NCI-H1105 (cell line): ENCODE data around the gene MAN1A1.
"Not testable (repeated sequence)": the region's sequence is repeated elsewhere in the genome, so short reads cannot be mapped to it uniquely, and the experiment has no call there.

ENCODE experiments used
- DNase-seq: peaks from one replicate; lab custom pipeline; 2025; lab: John Stamatoyannopoulos, UW

The MAN1A1 gene

DNA sequence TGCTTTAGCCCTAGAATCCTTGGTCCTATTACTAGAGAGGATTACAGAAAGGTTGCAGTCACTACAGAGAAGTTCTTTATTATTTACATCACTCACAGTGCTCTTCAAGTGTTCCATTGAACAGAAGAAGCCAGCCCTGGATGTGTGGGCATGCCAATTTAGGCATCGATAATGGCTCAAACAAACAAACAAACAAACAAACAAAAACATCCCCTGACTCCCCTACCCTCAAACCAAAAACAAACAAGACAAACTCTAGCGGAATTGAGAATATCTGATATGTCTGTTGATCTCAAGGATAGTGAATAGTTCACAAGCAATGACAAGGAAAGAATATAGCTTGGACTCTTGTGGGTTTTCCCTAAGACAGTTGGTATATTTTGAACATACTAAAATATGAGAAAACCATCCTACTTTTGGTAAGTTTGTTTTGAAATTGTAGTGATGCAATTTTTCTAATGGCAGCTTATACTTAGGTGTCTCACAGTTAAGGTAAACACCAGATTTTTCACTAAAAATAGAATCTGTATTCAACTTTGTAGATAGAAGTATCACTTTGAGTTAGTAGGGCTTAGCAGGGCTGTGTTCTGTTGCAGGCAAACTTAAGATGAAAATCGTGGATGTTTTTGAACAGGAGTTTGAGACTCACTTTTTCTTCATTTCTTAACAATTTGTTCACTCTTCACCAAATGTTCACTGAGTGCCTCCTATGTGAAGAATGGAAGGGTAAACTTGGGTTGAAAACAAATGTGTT lies 178.3 kb downstream of the MAN1A1 start:
- DNase-seq = no peak

DNA sequence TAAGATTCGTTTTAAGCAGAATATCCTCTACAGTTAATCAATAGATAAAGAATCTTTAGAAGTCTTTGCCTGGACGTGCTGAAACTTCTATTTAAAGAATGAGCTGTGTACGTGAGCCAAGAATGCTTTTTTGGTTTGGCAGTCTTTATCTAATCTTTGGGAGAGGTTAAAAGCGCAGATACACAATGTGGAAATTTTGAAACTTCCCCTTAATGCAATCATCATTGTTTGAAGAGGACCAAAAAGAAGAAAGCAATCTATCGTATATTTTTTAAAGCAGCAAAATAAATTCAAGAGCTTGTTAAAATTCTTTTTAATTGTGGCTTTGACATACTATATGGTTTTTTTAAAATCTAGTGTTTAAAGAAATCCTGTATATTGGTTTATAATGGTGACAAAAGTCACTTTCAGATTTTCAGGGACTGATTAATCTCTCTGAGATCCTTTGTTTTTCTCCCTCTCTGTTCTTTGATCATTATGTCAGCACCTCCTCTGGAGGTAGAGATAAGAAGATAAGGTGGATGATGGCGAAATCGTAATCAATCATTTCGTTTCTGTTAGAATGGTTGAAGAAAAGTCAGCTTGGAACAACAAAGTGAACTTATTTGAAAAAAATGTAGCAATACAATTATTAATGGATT lies 179.0 kb downstream of the MAN1A1 start:
- no peak for DNase-seq

DNA sequence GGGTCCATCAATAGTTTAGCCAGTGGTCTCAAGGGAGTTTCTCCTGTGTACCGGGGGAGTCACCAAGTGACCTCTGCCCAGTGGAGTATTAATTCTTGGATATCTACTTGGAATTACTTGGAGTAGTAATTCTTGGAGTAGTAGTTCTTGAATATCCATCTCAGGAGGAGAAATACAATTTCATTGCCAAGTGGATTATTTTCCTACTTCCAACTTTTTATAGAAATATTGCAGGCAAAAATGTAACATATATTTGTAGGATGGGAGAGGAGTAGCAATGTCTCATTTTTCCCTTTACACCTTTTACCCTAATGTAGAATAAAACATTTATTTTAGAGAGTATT lies 179.5 kb downstream of the MAN1A1 start:
- DNase-seq = no peak

DNA sequence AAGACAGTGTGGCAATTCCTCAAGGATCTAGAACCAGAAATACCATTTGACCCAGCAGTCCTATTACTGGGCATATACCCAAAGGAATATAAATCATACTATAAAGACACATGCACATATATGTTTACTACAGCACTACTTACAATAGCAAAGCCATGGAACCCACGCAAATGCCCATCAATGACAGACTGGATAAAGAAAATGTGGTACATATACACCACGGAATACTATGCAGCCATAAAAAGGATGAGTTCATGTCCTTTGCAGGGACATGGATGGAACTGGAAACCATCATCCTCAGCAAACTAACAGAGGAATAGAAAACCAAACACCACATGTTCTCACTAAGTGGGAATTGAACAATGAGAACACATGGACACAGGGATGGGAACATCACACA lies 180.2 kb downstream of the MAN1A1 start:
- DNase-seq = not testable (repeated sequence)

DNA sequence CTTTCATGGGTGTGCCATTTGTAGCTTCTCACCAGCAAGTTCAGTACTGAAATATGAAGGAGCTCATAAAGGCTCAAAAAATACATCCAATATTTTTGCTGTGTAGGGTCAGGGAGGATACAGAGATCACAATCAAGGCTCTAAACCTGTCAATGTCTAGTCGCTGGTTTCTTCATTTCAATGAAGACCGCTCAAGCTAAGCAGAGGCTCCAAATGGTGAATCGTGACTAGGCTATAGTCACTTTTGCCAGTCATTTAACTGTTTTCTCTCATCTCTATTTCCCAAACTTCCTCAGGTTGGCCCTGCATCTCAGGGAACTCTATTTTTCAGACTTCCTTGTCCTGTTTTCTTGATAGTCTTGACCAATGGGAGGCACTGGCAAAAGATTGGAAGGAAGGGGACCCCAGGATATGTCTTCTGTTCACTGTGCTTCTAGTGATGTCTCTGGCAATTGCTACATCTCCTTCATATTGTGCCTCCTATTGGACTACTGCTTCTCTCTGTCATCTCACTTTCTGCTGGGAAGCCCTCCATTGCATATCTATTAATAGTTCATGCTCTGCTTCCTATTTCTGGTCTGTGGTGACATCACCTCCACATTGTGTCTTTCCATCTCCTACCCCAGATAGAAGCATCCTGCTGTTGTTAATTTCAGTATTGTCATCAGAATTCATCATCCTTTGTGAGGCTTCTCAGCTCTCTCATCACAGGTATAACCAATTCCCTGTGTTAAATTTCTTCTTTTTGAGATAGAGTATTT lies 183.4 kb downstream of the MAN1A1 start:
- no peak for DNase-seq

DNA sequence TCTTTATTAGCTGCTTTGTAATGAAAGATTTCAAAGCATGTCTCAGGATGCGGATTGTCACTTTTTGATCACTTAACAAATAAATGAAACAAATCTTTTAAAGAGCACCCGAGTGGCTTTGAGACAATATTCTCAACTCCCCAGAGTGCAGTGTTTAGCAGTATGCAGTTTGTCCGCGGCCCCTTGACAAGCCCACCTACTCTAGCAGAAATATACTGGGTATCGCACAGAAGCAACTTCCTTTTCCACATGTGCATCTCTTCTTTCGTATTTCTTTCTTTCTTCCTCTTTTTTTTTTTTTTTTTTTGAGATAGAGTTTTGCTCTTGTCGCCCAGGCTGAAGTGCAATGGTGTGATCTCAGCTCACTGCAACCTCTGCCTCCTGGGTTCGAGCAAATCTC lies 186.6 kb downstream of the MAN1A1 start:
- DNase-seq = no peak

DNA sequence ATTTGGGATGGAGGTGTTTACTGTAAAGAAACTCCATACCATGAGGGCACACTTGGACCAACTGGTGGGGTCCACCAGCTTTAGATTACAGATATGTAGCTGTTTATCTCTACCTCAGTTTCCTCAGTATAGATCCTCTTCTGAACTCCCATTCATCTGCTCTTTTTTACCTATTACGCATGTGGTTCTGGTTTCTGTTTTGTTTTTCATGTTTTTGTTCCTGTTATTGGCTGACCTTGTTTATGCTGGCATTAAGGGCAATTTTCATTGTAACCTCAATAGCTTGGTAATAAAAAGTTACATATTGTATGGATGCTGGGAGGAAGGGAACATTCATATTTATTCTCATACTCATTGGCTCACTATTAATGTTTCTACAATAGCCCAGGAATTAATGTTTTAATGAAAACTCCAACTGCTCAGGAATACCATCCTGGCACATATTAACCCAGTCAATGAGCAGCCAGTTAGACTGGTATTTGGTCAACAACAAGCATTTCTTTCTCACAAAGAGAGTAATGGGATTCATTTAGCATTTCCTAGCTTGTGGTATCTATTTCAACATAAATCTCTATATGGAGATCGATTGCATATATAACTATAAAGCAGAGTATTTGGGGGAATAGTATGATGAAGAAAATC lies 187.3 kb downstream of the MAN1A1 start:
- DNase-seq = no peak

DNA sequence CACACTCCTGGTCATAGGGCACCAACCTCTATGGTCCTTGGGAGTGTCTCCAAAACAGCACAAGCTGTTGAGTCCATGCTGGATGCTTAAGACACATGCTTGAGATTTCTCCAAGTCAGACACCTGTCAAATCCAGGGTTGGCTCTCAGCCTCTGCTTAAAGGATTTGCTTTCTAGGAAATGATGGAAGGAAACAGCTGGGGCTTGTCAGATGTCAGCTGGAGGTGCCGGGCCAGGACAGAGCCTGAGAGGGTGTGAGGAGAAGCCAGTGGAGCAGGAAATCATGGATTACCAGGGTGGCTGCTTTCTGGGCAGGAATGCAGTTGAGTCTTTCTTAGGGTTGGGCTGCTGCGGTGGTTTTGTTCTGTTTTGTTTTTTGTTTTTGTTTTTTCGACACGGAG lies 188.1 kb downstream of the MAN1A1 start:
- DNase-seq = no peak

DNA sequence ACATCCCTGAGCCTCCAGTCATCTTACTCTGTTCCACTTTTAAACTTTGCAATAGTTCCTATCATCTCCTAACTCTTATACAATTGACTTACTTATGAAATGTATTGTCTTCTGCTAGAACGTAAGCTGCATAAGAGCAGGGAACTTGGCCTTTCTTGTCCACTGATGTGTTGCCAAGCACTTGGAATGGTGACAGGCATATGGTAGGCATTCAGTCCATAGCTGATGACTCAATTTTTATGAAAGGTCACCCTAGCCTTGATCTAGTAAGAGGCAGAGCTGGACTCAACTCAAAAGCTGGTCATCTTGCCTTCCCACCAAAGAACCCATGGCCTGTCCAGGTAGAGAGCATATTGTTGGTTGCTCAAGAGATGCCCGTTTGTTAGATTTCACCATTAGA lies 188.7 kb downstream of the MAN1A1 start:
- no peak for DNase-seq

DNA sequence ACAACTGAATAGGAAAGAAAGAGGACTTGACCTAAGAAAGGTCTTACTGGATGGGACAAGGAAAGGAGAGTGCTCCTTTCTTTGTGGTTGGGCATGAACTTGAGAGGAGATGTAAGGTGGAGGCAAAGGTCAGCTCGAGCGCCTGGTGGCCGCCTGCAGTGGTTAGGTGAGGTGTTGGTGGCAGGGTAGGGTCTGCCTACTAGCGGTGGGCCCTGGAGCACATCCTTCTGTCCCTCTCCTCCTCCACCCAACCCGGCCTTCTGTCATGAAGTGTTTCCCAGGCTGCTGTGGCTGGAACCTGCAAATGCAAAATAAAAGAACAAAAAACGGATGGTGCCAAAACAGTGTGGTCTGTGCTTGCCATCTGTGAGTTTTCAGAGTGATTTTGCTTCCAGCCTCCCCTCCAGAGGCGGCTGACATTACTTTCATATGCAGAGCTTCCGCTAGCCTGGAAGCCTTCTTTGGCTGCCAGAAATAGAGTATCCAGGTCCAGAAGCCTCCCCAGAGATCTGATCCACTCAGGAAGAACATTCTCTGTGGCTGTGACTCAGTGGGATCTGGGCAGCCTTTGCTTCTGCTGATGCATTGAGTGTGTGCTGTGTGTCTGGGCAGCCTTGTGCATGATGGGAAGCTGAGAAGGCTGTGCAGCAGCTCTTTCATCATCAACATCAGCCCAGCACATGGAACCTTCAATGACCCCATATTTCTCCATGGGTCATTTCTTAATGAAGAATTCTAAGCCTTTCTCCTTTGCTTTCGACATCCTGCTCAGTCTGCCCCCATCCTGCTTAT lies 191.3 kb downstream of the MAN1A1 start:
- no peak for DNase-seq

DNA sequence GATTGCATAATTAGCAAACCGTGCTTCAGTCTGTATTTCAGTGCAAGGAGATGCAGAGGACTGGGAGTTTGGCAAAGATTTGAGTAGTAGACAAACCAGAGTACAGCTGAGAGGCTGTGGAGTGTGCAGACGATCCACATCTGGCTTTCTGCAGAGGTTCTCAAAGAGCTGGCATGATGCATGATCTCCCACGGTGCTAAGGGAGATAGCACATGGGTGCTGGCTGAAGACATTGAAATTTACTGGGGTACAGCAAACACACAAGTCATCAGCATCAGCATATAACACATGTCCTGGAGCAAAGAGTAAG lies 192.1 kb downstream of the MAN1A1 start:
- no peak for DNase-seq

DNA sequence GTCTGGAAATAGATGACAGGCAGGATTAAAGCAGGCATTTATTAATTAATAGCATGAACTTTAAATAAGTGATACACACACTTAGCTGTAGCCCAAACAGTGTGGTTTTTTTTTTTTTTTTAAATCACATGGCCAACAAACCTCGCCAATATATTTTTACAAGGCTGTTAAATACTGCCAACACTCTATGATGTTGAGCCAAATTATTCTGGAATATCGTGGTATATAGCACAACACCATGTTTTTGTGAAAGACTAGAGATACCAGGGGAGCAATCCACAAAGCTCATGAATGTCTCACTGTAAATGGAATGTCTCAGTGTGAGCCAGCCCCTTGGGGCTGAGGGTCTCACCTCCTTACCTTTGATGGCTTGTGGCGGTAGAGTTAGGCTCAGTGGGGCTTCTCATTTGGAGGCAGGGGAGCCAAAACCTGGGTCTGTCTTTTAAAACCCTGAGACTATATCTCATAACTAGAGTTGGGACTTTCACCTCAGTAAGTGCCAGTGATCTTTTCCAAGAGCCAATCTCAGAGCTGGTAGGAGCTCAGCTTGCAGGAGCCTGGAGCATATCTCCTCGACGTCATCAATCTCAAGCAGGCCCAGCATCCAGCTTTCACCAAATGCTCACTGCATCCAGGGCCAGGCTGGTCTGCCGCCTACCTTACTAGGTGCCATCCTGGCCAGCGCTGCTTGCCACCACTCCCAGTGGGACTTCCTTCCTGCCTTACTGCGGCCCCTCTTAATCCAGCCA lies 192.6 kb downstream of the MAN1A1 start:
- DNase-seq = no peak

DNA sequence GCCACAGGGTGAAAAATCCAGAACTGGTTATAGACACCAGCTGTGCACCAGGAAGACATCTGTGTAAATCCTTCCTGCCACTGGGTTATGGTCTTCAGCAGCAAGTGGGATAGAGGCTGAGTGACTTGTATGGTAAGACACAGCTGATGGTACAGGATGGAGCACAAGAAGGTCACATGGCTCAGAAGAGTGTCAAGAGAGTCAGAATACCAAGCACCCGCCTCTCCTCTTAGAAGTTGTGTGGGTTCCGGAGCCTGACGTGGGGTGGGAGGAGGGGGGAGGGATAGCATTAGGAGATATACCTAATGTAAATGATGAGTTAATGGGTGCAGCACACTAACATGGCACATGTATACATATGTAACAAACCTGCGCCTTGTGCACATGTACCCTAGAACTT lies 193.5 kb downstream of the MAN1A1 start:
- not testable (repeated sequence) for DNase-seq

DNA sequence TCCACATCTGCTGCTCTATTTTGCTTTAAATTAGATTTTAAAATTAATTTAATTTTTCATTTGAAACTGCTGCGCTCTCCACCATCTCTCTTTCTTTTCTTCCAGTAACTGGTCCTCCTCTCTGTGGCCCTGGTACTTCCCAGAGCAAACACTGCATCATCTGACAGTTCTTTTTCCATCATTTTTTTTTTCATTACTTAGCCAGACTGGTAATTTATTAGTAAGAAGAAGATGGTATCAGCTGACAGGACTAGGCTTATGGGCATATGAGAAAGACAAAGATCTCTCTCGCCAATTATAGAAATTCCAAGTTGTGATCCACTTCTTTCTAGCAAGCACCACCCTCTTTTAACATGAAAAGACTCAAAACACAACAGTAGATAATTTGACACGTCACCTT lies 197.4 kb downstream of the MAN1A1 start:
- DNase-seq = no peak

DNA sequence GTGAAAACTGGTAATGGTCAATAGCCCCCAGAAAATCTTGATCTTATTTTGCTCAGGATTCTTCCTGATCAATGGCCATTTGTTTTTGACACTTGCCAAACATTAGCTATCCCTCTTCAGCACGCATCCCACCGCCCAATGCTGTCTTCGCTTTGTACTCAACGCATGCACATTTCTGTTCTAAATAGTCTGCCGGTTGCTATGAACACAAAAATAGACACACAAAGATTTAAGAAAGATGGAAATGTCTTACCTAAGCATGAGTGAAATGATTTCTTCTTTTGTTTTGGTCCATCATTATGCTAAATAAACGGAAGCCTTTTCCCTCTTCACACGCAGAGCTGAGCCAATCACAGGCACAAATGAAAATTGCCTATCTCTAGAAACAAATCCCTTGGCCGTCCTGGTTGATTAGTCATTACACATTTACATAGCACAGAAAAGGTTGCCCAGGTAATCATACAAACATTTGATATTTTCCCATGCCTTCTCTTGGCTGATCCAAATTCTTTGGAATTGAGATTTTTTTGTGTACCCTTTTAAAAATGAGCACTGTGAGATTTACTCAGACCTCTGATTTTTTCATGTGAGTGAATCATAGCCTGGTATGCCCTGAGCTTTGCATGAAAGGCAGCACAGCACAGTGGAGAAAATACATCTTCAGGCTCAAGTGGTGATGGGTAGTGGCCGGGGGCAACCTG lies 200.6 kb downstream of the MAN1A1 start:
- no peak for DNase-seq

DNA sequence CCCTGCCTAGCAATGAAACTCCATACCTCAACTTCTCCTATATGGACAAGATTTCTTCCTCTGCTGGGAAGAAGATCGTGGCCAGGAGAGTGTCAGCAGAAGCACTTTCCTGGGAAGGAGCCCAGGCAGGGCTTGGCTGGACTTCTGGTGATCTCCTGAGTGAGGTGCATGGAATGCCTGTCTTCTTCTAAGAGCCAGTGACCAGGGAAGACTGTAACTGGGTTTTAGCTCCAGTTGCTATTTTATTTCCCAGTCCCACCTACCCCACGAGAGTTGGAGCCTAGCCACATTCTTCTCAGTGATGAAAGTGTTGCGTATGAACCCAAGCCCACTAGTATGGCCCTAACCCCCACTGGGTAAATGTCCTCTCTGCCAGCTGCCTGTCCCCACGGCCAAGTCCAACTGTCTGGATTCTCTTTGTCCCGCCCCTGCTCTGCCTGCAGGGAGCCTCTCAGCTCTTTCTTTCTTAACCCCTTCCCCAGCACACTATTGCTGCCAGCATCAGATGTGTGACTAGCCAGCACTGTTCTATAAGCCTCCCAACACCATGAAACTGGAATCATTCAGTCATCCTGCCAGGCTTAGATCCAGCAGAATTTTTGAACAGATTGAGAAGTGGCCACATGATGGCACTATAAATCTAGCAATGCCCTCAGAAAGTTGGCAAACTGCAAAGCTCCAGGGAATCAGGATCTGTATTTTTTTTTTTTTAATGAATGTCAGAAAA lies 201.3 kb downstream of the MAN1A1 start:
- peak; percentile 38 for DNase-seq

DNA sequence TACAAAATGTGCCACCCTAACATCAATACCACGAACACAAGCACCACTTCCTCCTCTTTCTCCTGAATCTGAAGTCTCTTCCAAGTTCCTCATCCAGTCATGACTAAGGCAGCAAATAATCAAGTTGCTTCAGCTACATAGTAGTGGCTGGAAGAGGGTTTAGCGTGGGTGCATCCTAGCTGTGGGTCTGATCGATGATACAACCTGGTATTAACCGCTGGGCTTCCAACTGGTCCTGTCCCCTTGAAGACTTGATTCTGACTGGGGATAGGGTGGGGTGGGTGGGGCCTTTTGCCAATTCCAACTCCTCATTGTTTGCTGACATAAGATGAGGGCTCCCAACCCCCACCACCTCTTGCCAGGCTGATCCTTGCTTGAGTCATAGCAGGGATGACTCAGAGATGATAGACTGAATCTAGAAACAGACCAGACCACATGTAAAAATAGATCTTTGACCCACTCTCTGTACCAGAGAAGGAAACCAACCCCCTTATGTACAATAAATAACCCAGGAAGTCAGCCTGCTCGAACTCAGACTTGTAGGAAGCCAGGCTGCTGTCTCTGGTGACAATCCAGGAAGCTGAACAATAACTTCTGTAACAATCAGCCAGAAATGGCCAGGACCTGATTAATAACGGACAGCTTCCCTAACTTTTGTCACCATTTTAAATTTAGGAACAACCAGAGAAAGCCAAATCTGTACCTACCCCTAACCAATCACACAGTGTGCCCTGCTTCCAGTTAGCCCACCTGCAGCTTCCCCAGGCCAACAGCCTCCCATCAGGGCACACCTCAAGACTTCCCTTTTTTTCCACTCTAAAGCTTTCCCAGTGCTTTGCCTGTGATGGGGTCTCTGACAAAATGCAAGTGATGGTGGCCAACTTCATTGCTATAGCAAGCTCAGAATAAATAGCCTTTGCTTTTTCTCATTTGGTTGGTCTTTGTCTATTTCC lies 202.2 kb downstream of the MAN1A1 start:
- no peak for DNase-seq

DNA sequence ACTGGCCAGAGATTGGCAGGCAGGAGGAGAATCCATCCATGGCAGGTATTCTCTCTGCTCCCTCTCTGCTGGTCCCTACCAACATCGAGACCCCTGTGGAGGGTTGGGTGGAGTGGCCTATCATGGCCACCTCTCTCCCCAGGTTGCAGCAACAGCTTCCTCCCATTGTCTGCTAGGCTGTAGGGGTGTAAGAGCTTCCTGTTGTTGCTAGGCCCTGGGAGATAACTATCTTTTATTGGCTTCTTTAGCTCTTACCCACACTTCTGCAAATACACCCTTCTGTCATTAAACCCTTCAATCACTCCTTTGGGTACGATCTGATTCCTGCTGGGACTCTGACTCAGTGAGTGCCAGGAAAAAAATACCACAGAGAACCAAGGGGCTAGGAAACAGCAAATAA lies 204.4 kb downstream of the MAN1A1 start:
- no peak for DNase-seq

DNA sequence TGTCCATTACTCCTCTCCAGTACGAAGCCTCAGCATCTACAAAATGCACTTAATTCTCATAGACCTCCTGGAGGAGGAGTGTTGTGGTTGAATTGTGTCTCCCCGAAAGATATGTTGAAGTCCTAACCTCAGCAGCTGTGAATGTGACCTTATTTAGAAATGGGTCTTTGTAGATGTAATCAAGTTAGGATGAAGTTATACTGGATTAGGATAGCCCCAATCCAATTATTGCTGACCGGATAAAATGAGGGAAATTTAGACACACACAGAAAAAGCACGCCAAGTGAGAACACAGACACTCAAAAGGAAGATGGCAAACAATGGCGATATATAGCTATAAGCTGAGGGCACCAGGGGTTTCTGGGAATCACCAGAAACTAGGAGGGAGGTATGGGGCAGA lies 206.9 kb downstream of the MAN1A1 start:
- DNase-seq = no peak
